ENCODE data around the gene CNIH2.

GRCh38 chr11:66230156-66230555 is 47.8 kb upstream of the CNIH2 start:
- TF ChIP-seq E2F4 (CRISPR knock-in tag; IDR thresholded peaks at IDR 0.05; ENCODE audit: borderline replicate concordance, low read depth): no peak
- TF ChIP-seq CTCF (IDR thresholded peaks at IDR 0.05): no peak
- TF ChIP-seq MAX (CRISPR knock-in tag; IDR thresholded peaks at IDR 0.05): no peak
- TF ChIP-seq CBFB (CRISPR knock-in tag; IDR thresholded peaks at IDR 0.05; ENCODE audit: low read depth): no peak
- TF ChIP-seq GABPB1 (CRISPR knock-in tag; IDR thresholded peaks at IDR 0.05): no peak
- no peak for TF ChIP-seq CREB1 (CRISPR knock-in tag; IDR thresholded peaks at IDR 0.05)
- TF ChIP-seq AFF4 (CRISPR knock-in tag; IDR thresholded peaks at IDR 0.05; ENCODE audit: borderline replicate concordance): no peak
- TF ChIP-seq SMAD4 (CRISPR knock-in tag; IDR thresholded peaks at IDR 0.05): no peak
- no peak for TF ChIP-seq ZNF232 (CRISPR knock-in tag; IDR thresholded peaks at IDR 0.05)
- TF ChIP-seq ZNF512 (CRISPR knock-in tag; IDR thresholded peaks at IDR 0.05; ENCODE audit: borderline replicate concordance): no peak
- TF ChIP-seq JUN (CRISPR knock-in tag; IDR thresholded peaks at IDR 0.05): no peak
- TF ChIP-seq ESRRA (CRISPR knock-in tag; IDR thresholded peaks at IDR 0.05; ENCODE audit: borderline replicate concordance): no peak
- TF ChIP-seq ATF2 (CRISPR knock-in tag; IDR thresholded peaks at IDR 0.05; ENCODE audit: borderline replicate concordance, low read depth): no peak
- TF ChIP-seq HMGA2 (CRISPR knock-in tag; IDR thresholded peaks at IDR 0.05): no peak

Measured in WTC11 (cell line).